ENCODE data around the gene TJAP1.

DNA sequence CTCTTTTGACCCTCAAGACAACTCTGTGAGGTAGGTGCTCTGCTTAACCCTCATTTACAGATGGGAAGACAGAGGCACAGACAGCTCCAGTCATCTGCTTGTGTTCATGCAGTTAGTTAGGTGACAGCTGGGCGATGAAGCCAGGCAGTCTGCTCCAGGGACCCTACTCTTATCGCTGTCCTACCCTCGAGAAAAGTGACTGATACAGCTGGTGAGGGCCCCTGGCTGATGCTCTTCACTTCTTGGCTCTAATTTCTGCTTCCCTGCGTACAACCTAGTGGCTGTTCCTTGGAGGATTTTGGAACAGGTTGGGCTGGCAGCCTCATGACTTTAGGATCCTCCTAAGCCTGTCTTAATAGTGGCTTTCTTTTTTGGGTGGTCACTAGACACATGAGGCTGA, 9.1 kb upstream of the TJAP1 start:
- TF ChIP-seq, protein P1, sequence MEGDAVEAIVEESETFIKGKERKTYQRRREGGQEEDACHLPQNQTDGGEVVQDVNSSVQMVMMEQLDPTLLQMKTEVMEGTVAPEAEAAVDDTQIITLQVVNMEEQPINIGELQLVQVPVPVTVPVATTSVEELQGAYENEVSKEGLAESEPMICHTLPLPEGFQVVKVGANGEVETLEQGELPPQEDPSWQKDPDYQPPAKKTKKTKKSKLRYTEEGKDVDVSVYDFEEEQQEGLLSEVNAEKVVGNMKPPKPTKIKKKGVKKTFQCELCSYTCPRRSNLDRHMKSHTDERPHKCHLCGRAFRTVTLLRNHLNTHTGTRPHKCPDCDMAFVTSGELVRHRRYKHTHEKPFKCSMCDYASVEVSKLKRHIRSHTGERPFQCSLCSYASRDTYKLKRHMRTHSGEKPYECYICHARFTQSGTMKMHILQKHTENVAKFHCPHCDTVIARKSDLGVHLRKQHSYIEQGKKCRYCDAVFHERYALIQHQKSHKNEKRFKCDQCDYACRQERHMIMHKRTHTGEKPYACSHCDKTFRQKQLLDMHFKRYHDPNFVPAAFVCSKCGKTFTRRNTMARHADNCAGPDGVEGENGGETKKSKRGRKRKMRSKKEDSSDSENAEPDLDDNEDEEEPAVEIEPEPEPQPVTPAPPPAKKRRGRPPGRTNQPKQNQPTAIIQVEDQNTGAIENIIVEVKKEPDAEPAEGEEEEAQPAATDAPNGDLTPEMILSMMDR (IDR thresholded peaks at IDR 0.05): no peak
- TF ChIP-seq POLR2A (IDR thresholded peaks at IDR 0.05): no peak

All from testis (tissue), 2 donors.